Left lobe of liver (tissue), 2 donors: ENCODE data around the gene HMGN1. TPM values are rescaled to one million over a fixed set of nuclear protein-coding genes. Genes with fewer than 3 reads are reported as not detected.
A peak's percentile ranks its signal among the peaks of the same experiment; 100 is the strongest.

ENCODE experiments used
- ATAC-seq: fragments of 200-7000 bp; cut with Tn5 transposase; one replicate; pipeline ENCODE4 v1.9.1; 2020; ENCODE audit warnings: mild to moderate bottlenecking, moderate library complexity
- DNase-seq: peaks from one replicate; pipeline ENCODE4 v3.0.0-alpha.2; 2020; ENCODE audit warnings: low spot score
- total RNA-seq: library from RNA; stranded (reverse); gene quantifications from one replicate; pipeline ENCODE4 v1.2.1, GENCODE V29; 2021
- donor health status: DM: no; HTN: no; CAD: no; lungs with moderate emphysema.
- donor health status: DM: no; HTN: yes; CAD: no.

The HMGN1 gene
- total RNA-seq, 1 donor from 2014 or later: 31.7 TPM

DNA sequence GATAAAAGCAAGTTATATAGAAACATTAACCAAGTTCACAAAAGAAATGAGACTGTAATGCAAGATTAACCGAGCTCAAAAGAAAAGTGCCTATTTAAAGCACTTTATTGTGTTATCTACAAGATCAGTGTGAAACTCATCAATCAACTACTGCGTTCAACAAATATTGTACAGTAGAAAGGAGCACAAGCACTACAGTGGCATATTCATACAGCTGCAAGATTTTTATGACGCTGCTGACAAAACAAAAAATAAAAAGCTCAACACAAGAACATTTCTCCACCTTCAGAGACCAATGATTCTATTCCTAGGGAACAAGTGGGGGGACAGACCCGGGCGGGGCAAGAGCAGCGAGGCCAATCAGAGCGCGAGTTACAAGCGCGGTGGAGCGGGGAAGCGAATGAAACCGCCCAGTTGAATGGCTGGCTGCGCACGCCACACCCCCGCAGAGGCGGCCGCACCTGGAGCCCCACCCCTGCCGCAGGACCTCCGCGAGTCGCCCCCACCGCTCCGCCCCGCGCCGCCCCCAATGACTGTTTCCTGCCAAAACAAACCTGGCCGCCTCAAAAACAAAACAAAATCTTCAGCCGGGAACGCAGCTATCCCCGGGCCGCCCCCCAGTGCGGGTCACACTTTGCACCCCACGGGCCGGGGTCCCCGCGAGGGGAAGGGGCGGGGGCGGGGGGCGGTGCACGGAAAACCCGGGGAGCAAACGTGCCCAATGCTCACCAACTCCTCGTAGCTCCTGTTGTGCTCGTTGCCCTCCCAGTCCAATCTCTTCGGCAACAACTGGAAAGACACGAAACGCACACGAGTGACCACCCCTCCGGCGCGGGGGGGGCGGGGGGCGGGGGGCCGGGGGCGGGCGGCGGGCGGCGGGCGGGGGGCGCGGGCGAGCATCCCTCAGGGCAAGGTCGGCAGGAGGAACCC is 36.5 kb downstream of the HMGN1 start:
- ATAC-seq: peak; percentile 84
- peak; percentile 95 for DNase-seq

DNA sequence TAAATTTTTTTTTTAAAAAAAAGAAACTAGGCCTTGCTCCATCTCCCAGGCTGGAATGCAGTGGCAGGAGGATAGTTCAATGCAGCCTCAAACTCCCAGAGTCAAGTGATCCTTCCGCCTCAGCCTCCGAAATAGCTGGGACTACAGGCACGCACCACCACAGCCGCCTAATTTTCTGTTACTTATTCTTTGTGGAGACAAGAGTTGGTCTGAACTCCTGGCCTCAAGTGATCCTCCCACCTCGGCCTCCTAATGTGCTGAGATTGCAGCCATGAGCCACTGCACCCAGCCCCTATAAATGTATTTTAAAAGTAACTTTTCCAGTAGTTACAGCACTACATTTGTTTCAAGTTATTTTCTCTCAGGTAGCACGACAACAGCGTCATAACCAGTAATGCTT is 37.7 kb downstream of the HMGN1 start:
- DNase-seq (no peak), ATAC-seq (no peak)

DNA sequence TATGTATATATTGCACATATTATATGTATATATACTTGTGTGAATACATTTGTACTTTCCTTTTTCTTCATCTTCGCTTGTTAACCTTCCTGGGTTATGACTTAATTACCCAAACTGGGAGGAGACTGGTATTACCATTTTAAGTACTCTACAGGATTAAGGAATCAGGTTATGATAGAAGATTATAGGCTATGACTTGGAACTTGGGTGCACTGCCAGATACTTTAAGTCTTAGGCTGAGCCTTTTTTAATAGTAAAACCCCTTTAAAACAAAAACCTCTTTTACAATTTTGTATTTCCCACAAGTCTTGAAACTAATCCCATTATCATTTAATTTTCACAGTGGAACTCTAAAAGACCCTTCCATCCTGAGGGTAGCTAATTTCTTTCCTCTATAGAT is 41.4 kb downstream of the HMGN1 start:
- ATAC-seq: no peak
- no peak for DNase-seq

DNA sequence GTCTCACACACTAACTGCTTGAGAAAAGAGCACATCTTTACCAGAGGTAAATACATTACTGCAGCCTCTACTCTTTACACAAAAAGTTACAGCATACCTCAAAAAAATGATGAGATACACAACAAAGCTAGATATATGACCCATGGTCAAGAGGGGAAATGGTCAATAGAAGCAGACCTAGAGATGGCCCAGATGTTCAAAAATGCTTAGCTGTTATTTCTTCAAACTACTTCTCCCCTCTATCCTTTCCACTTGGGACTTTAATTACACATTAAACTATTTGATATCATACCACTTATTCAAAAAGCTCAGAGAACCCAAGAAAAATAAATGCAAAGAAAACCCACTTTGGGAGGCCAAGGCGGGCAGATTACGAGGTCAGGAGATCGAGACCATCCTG is 48.3 kb downstream of the HMGN1 start:
- DNase-seq (no peak), ATAC-seq (no peak)

DNA sequence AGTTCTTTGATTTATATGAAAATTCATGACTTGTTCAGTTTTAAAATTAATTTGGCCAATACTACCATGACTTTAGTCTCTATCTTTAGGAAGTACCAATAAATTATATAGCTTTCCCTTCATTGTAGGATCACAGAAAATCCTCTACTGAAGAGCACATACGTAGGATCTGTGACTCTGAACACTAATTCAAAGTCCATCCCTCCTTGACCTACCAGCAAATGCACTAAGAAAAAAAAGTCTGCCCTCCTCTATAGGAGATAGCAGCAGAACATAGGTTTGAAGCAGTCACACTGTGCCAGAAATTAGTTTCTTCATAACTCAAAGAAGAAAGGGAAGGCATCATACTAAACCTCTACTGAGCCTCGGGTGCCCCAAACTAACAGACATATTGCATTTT is 52.0 kb downstream of the HMGN1 start:
- peak; percentile 34 for ATAC-seq
- DNase-seq: no peak

Other genes with a start within 250 kb of the HMGN1 start
- gene PSMG1, start 165.6 kb downstream of the HMGN1 start, total RNA-seq: 18.2 TPM
- 21.9 TPM for gene BRWD1, start 35.5 kb downstream of the HMGN1 start, total RNA-seq
- gene LCA5L, start 96.7 kb upstream of the HMGN1 start, total RNA-seq: 0.68 TPM
- 5.8 TPM for gene SH3BGR, start 102.9 kb upstream of the HMGN1 start, total RNA-seq